Right lobe of liver (tissue), 6 donors: ENCODE results near the gene BRSK1. TPM values are rescaled to one million over a fixed set of nuclear protein-coding genes. Genes with fewer than 3 reads are reported as not detected.

ENCODE experiments used
- ATAC-seq, 4 donors: fragments of 200-7000 bp; cut with Tn5 transposase; one replicate each; pipeline ENCODE4 v1.9.1; 2020; ENCODE audit warnings: mild to moderate bottlenecking in 4 of 4, moderate library complexity in 4 of 4
- DNase-seq, 3 donors: peaks; one replicate each; pipeline ENCODE4 v3.0.0-alpha.2; 2020
- H3K27ac ChIP-seq, 3 donors: fragments of 200-600 bp; one replicate each; pipeline ENCODE4 v1.8.0; 2022
- H3K27me3 ChIP-seq, 2 donors: fragments of 200-600 bp; one replicate each; pipeline ENCODE4 v1.8.0; 2022
- H3K36me3 ChIP-seq, 4 donors: fragments of 200-600 bp; sonication (generic) in 1 of 4; one replicate each; pipeline versions ENCODE4 v1.5.1 to v1.8.0; 2017 to 2022; ENCODE audit warnings: control low read depth in 1 of 4
- H3K4me1 ChIP-seq, 4 donors: fragments of 200-600 bp; sonication (generic) in 1 of 4; one replicate each; pipeline versions ENCODE4 v1.5.1 to v1.8.0; 2017 to 2022; ENCODE audit warnings: control low read depth in 1 of 4
- H3K4me3 ChIP-seq, 3 donors: fragments of 200-600 bp; one replicate each; pipeline ENCODE4 v1.8.0; 2022
- H3K9me3 ChIP-seq, 4 donors: fragments of 200-600 bp; sonication (generic) in 1 of 4; one replicate each; pipeline versions ENCODE4 v1.5.1 to v1.8.0; 2017 to 2022; ENCODE audit warnings: control low read depth in 1 of 4
- POLR2A ChIP-seq: fragments of 450-650 bp; IDR thresholded peaks from one replicate; pipeline ENCODE4 v1.6.1; 2017; ENCODE audit warnings: antibody characterized with exemption, mild to moderate bottlenecking
- WGBS: methylation state at CpG from one replicate; pipeline ENCODE4 v1.1.6; 2018; ENCODE audit warnings: low coverage, low lambda C conversion rate; ENCODE audit not compliant: insufficient coverage; ENCODE audit errors: missing lambda C conversion rate; 5-methylcytosine and 5-hydroxymethylcytosine counted together
- intact Hi-C, 2 donors: fragments of 100-400 bp; cut with DNase I; formaldehyde crosslinking; loops; one replicate each; pipeline versions ENCODE4 v1.11.2 to v1.14.1; 2022
- total RNA-seq, 6 experiments: library from RNA; depleted of rRNA in 2 of 6; stranded (reverse); fragments of >200 nt in 2 of 6; fragmentation: NEBNext Ultra II Directional in 3 of 6; extraction: Animal tissue kit (Norgen Biotek cat#: 25700) in 3 of 6; gene quantifications; one replicate each; pipeline versions ENCODE4 v1.1.0 to v1.2.4, GENCODE V29; 2016 to 2023
- TF ChIP-seq, protein P1 (sequence below), 4 donors: fragments of 200-600 bp in 3 of 4; fragments of 450-650 bp in 1 of 4; IDR thresholded peaks; one replicate each; pipeline versions ENCODE4 v1.5.1 to v1.8.0; 2016 to 2022; ENCODE audit warnings: antibody characterized with exemption in 4 of 4, mild to moderate bottlenecking in 2 of 4
- donor health status: DM: no; HTN: yes; CAD: no.
- donor health status: DM: no; HTN: no; CAD: no.
- donor health status: DM: no; HTN: no; CAD: no.
- donor health status: DM: no; HTN: yes; CAD: no.
- donor health status: DM: no; HTN: yes; CAD: no.

Gene BRSK1
- total RNA-seq, 6 experiments from 2014 or later = 0.20 to 0.29 (median 0.24) TPM; not detected in 3

DNA sequence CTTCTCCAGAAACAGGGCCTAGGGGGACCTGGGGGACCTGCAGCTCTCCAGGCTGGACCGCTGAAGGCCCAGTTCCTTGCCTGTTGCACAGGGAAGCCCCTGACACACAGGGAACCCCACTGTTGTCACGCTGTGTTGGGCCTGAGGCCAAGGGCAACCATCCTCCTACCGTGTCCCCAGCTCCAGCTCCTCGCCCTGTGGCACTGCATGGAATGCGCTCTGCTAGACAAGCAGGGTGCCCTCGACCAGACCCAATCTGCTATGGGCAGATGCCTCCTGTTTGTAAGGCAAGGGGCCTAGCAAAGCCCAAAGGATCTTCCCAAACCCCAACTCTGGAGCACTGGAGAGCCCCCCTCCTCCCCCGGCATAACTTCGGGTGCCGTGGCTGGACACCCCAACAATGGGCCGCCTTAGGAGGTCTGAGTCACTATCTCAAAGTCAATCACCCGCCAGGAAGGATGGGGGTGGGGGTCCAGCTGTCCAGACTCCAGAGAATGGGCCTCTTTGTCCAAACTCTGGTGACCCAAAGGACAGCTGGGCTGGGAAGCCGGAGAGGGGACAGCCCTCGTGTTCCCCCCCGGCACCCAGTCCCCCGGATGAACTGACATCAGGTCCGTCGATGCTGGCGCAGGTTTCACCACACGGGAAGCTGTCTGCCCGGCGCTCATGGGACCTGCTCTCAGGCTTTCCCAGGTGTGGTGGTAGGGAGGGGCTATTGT, 3.7 kb downstream of the BRSK1 start:
- no peaks in the 10 kb centered on the region for H3K4me1 ChIP-seq
- 67% methylated on average over 1 of the region's 21 CpGs for WGBS
- H3K36me3 ChIP-seq = no peaks in the 10 kb centered on the region
- TF ChIP-seq, protein P1, sequence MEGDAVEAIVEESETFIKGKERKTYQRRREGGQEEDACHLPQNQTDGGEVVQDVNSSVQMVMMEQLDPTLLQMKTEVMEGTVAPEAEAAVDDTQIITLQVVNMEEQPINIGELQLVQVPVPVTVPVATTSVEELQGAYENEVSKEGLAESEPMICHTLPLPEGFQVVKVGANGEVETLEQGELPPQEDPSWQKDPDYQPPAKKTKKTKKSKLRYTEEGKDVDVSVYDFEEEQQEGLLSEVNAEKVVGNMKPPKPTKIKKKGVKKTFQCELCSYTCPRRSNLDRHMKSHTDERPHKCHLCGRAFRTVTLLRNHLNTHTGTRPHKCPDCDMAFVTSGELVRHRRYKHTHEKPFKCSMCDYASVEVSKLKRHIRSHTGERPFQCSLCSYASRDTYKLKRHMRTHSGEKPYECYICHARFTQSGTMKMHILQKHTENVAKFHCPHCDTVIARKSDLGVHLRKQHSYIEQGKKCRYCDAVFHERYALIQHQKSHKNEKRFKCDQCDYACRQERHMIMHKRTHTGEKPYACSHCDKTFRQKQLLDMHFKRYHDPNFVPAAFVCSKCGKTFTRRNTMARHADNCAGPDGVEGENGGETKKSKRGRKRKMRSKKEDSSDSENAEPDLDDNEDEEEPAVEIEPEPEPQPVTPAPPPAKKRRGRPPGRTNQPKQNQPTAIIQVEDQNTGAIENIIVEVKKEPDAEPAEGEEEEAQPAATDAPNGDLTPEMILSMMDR (IDR thresholded peaks at IDR 0.05) = no peak
- TF ChIP-seq POLR2A = no peak
- no peak overlapping the region for H3K4me3 ChIP-seq
- no peak overlapping the region for H3K27ac ChIP-seq
- DNase-seq = no peak
- H3K9me3 ChIP-seq = no peaks in the 10 kb centered on the region
- no peaks in the 10 kb centered on the region for H3K27me3 ChIP-seq
- no peak for ATAC-seq
- intact Hi-C loops = no loop called here

DNA sequence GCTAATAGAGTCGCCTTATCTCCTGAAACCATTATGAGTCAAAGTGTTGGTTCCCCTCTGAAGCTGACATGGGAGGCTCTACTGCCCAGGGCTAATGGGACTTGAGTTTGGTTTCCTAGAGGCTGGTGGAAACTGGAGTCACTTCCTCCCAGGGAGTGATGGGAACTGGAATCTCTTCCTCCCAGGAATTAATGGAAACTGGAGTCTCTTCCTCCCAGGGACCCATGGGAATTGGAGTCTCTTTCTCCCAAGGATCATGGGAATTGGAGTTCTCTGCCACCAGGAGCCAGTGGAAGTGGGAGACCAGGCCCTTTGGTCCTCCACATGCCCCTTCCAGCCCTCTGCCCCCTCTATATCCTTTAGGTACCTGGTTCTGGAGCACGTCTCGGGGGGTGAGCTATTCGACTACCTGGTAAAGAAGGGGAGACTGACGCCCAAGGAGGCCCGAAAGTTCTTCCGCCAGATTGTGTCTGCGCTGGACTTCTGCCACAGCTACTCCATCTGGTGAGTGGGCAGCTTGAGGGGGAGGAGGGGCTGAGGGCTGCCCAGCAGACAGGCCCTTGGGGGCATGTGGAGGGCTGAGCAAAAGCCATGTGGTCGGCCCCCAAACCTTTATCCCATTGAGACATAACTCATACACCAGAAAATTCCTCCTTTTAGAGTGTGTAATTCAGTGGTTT, 5.5 kb downstream of the BRSK1 start:
- Histone ChIP-seq H3K4me3 (no peak overlapping the region), H3K9me3 (no peaks in the 10 kb centered on the region), H3K27me3 (no peaks in the 10 kb centered on the region), H3K4me1 (no peaks in the 10 kb centered on the region), H3K36me3 (no peaks in the 10 kb centered on the region), H3K27ac (no peak overlapping the region)
- DNase-seq (no peak), ATAC-seq (no peak)
- TF ChIP-seq, protein P1 (IDR thresholded peaks at IDR 0.05) = no peak
- no peak for TF ChIP-seq POLR2A
- intact Hi-C loops = no loop called here
- 80% methylated on average over 1 of the region's 9 CpGs for WGBS

DNA sequence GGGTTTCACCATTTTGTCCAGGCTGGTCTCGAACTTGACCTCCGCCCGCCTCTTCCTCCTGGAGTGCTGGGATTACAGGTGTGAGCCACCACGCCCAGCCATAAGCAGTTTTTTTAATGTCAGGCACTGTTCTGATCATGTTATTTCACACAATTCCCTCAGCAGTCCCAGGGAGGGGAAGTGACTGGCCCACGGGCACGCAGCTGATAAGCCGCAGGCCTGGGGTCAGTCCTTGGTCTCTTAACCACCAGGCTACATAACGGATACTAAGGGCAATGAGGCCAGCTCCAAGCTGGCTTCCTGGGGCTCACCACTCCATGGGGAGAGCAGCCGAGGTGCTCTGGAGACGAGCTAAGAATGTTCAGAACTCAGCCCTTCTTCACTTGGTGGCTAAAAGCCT, 13.5 kb downstream of the BRSK1 start:
- H3K4me1 ChIP-seq = no peaks in the 10 kb centered on the region
- TF ChIP-seq, protein P1 (IDR thresholded peaks at IDR 0.05) = no peak
- TF ChIP-seq POLR2A = no peak
- H3K27ac ChIP-seq = no peak overlapping the region
- no peaks in the 10 kb centered on the region for H3K27me3 ChIP-seq
- H3K4me3 ChIP-seq = no peak overlapping the region
- intact Hi-C loops = loop anchor here (10.0 kb wide), 2 partner anchors 78 to 118 kb away; partner anchors contain the start of genes IL11 (in 1 of the 2) and TMEM190 (in 1 of the 2)
- H3K9me3 ChIP-seq = no peaks in the 10 kb centered on the region
- 88% methylated on average over 6 of the region's 10 CpGs for WGBS
- DNase-seq = no peak
- ATAC-seq = no peak
- H3K36me3 ChIP-seq = no peaks in the 10 kb centered on the region

DNA sequence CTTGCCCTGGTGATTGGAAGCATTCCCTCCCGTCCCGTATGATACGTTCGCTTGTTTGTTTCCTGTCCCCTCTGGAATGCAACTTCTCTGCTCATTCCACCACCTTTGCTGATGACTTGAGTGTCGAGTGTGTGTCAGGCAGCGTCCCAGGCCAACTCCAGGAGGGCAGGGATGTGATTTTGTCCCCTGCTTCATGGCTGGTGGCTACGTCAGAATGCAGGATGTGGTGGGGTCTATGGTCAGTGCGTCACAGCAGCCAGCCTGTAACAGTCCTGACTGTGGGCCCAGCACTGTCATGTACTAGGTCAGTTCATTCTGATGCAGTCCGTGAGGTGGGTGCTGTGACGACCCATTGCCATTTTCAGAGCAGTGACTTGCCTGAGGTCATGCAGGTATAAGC, 16.2 kb downstream of the BRSK1 start:
- Histone ChIP-seq H3K4me3 (no peak overlapping the region), H3K9me3 (no peaks in the 10 kb centered on the region), H3K27ac (no peak overlapping the region), H3K27me3 (no peaks in the 10 kb centered on the region), H3K4me1 (no peaks in the 10 kb centered on the region), H3K36me3 (no peaks in the 10 kb centered on the region)
- WGBS = 69% methylated on average over 4 of the region's 10 CpGs
- DNase-seq (no peak), ATAC-seq (no peak)
- TF ChIP-seq, protein P1 (IDR thresholded peaks at IDR 0.05) = no peak
- TF ChIP-seq POLR2A = no peak
- intact Hi-C loops = loop anchor here (10.0 kb wide), 3 partner anchors 75 to 115 kb away; partner anchors contain the start of genes IL11 (in 1 of the 2), TMEM190 (in 1 of the 2) and UBE2S (in 1 of the 2)
